Thyroid gland (tissue), 4 donors: ENCODE results near the gene RPTOR.

Experiments
- CTCF ChIP-seq, 6 experiments: fragments of 200-600 bp in 3 of 6; fragments of 450-650 bp in 3 of 6; sonication (generic) in 3 of 6; IDR thresholded peaks; one replicate each; pipeline ENCODE4 v1.5.1; 2016 to 2019; ENCODE audit warnings: antibody characterized with exemption in 6 of 6, mild to moderate bottlenecking in 2 of 6, inconsistent platforms in 1 of 6, moderate library complexity in 1 of 6
- POLR2A ChIP-seq, 2 donors: fragments of 450-650 bp; IDR thresholded peaks; one replicate each; pipeline ENCODE4 v1.6.1; 2017; ENCODE audit warnings: antibody characterized with exemption in 2 of 2, mild to moderate bottlenecking in 2 of 2, moderate library complexity in 1 of 2

- no peak for TF ChIP-seq POLR2A (IDR thresholded peaks at IDR 0.05)
- TF ChIP-seq CTCF (IDR thresholded peaks at IDR 0.05) = no peak
Observed at GRCh38 chr17:80798595-80799537, 254.2 kb downstream of the RPTOR start.
